ENCODE results near the gene DLK2.

Gene DLK2

GRCh38 chr6:43450699-43451131, 4.6 kb downstream of the DLK2 start:
- TF ChIP-seq CTCF (conservative IDR thresholded peaks at IDR 0.05; ENCODE audit: control insufficient read depth, insufficient read depth, low read depth, low read length), result no peak
- DNase-seq (ENCODE audit: low read depth), result no peak
- no peak overlapping the region for H3K4me3 ChIP-seq (ENCODE audit: control insufficient read depth, low read depth, low read length)

- no peak for TF ChIP-seq CTCF (conservative IDR thresholded peaks at IDR 0.05; ENCODE audit: control insufficient read depth, insufficient read depth, low read depth, low read length)
- H3K4me3 ChIP-seq (ENCODE audit: control insufficient read depth, low read depth, low read length), result no peak overlapping the region
- DNase-seq (ENCODE audit: low read depth), result no peak
Measured at GRCh38 chr6:43448916-43449315, 6.4 kb downstream of the DLK2 start.

- TF ChIP-seq CTCF (conservative IDR thresholded peaks at IDR 0.05; ENCODE audit: control insufficient read depth, insufficient read depth, low read depth, low read length), result no peak
- H3K4me3 ChIP-seq (ENCODE audit: control insufficient read depth, low read depth, low read length), result no peak overlapping the region
- no peak for DNase-seq (ENCODE audit: low read depth)
Measured at GRCh38 chr6:43447604-43448003, 7.7 kb downstream of the DLK2 start.

- TF ChIP-seq CTCF (conservative IDR thresholded peaks at IDR 0.05; ENCODE audit: control insufficient read depth, insufficient read depth, low read depth, low read length), result no peak
- DNase-seq (ENCODE audit: low read depth), result no peak
- no peak overlapping the region for H3K4me3 ChIP-seq (ENCODE audit: control insufficient read depth, low read depth, low read length)
Measured at GRCh38 chr6:43445576-43445975, 9.8 kb downstream of the DLK2 start.

GRCh38 chr6:43444582-43444981, 10.8 kb downstream of the DLK2 start:
- no peak for DNase-seq (ENCODE audit: low read depth)
- TF ChIP-seq CTCF (conservative IDR thresholded peaks at IDR 0.05; ENCODE audit: control insufficient read depth, insufficient read depth, low read depth, low read length), result no peak

GRCh38 chr6:43444036-43444435, 11.3 kb downstream of the DLK2 start:
- no peak for TF ChIP-seq CTCF (conservative IDR thresholded peaks at IDR 0.05; ENCODE audit: control insufficient read depth, insufficient read depth, low read depth, low read length)
- H3K4me3 ChIP-seq (ENCODE audit: control insufficient read depth, low read depth, low read length), result no peak overlapping the region
- DNase-seq (ENCODE audit: low read depth), result no peak

More at GRCh38 chr6:43444582-43444981, 10.8 kb downstream of the DLK2 start:
- H3K4me3 ChIP-seq (ENCODE audit: control insufficient read depth, low read depth, low read length), result no peak overlapping the region

- TF ChIP-seq CTCF (conservative IDR thresholded peaks at IDR 0.05; ENCODE audit: control insufficient read depth, insufficient read depth, low read depth, low read length), result no peak
- no peak overlapping the region for H3K4me3 ChIP-seq (ENCODE audit: control insufficient read depth, low read depth, low read length)
- DNase-seq (ENCODE audit: low read depth), result no peak
Measured at GRCh38 chr6:43442935-43443334, 12.4 kb downstream of the DLK2 start.
